NCI-H748 treated with DMSO at 0.1 percent for 48 hours (cell line): ENCODE data around the gene GSDME.

ENCODE experiments used
- DNase-seq: peaks from one replicate; lab custom pipeline; 2025; lab: John Stamatoyannopoulos, UW

The GSDME gene

GRCh38 chr7:24705461-24705954 is 51.8 kb downstream of the GSDME start:
- no peak for DNase-seq

- DNase-seq: no peak
These were observed 53.0 kb downstream of the GSDME start for GRCh38 chr7:24704311-24704710.

DNA sequence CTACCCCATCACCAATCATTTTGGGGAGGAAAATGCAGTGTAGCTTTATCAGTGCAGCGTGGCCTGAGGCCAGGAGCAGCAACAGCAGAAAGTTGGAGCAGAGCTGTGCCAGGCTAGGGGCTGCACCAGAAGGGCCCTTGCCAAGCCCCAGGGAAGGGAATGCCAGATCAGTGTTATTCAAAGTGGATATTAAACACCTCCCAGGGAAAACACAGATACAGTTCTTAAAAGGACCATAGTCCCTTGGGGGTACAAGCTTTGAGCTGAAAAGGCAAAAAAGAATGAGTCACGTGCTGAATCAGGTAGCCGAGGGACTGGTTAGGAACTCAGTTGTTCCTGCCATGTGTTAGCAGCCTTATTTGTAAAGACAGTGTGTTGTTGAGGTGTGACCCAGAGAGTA is 54.0 kb downstream of the GSDME start:
- DNase-seq: no peak

DNA sequence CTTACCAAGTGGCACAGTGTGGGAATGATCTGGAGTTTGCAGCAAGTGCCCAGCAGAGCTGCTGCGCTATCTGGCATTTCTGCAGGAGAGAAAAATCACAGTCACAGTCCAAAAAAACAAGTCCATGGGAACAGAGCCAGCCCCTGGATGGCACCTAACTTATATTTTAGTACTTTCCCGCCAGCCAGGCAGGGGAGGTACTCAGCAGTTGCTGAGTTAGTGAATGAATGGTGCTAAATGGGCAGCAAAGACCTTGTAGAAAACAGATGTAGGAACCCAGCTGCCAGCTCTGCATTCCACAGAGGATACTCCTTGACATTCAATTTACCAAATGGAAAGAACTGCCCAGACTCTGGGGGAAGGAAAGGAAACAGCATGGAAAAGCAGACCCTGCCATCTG is 54.5 kb downstream of the GSDME start:
- DNase-seq: no peak

GRCh38 chr7:24701261-24702235 is 55.7 kb downstream of the GSDME start:
- DNase-seq: no peak

DNA sequence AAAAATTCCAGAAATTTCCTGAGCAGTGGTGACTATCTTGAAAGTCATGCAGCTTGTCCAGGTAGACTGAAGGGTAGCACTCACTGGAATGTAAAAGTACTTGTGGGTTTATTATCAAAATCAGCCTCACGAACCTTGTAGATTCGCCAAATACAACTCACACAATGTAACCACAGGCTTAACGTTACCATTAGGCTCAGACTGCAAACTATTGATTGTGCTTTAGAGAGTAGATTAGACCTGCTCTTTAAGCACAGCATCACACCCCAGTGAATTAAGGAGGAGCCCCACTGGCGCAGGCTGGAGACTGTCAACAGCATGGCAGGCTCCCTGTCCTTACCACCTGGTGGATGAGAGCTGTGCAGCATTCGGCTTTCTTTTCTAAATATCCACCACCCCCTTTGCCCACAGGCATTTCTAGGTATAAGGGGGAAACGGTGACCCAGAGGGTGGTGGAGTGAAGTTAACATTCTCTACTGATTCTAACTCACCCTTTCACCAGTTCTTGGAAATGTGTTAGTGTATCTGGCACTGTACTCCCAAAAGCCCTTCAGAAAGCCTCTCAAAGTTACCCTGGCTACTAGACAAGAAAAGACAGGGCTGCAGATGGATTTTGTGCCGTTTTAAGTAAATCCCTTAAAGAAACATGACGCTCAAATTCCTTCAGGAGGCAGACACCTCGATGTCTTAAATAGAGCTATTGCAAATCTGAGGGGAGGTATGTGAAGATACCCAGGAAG is 56.6 kb downstream of the GSDME start:
- no peak for DNase-seq

DNA sequence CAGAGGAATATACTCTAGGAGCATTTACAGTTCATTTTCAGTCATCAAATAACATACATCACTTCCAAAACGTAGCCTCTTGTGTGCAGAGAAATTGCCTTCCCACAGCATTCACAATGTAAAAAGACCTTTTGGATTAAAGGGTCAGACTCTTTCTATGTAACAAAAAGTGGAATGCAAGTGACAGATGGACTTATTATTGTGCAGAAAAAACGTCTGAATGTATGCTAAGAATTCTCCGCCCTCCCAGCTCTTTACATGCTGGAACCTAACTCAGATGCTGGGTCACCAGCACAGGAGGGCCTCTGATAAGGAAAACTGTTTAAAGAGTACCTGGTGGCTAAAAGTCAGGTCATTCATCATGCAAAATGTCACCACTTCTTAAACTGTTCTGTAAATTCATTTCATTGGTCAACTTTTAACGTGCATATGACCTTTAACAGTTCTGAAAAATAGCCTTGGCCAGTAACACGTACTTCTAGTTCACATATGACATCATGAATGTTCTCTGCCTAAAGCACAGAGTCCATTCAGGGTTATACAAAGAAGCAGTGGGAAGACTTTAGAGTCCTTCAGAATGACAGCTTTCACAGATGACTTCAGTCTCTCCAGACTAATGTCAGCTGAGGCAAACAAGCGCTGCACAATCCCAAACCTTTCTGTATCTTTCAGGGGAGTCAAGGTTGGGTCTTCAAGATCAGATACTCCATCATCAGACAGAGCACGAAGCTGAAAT is 58.6 kb downstream of the GSDME start:
- no peak for DNase-seq

- DNase-seq: no peak
These were observed 59.8 kb downstream of the GSDME start for GRCh38 chr7:24697416-24697815.

- DNase-seq: no peak
These were observed 64.7 kb downstream of the GSDME start for GRCh38 chr7:24692592-24692991.

DNA sequence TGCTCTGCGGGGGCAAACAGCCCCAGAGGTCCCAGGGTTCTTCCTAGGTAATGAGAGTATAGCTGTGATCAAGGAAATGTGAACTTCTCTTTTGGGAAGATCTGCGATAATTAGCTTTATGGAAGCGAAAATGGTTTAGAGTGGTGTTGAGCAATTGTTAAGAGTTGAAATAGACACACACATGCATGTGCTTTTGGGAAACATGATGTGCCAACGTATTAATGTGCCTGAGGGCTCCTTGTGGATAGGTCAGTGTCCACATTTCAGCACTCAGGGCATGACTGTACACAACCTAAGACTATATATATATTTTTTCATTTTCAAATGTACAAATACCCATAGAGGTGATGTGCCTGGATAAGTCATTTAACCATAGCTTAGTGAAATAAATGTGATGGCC is 67.0 kb downstream of the GSDME start:
- no peak for DNase-seq

DNA sequence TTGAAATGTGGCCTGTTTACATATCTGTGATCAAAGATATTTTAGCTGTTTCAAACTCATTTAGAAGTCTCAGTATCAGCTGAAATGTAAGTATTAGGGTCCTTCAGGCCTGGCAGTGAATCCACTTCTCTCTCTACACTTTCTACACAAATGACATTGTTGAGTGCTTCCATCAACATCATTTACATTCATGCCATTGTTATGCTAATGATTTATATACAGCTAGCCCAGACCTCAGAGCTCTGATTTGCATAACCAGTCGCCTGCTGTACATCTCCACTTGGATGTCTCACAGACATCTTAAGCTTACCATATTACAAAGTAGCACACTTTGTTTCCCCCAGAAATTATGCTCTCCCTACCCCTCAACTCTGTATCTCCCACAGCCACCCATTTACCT is 71.6 kb downstream of the GSDME start:
- no peak for DNase-seq

GRCh38 chr7:24670782-24671181 is 86.5 kb downstream of the GSDME start:
- DNase-seq: no peak

- no peak for DNase-seq
These were observed 87.2 kb downstream of the GSDME start for GRCh38 chr7:24669971-24670591.

DNA sequence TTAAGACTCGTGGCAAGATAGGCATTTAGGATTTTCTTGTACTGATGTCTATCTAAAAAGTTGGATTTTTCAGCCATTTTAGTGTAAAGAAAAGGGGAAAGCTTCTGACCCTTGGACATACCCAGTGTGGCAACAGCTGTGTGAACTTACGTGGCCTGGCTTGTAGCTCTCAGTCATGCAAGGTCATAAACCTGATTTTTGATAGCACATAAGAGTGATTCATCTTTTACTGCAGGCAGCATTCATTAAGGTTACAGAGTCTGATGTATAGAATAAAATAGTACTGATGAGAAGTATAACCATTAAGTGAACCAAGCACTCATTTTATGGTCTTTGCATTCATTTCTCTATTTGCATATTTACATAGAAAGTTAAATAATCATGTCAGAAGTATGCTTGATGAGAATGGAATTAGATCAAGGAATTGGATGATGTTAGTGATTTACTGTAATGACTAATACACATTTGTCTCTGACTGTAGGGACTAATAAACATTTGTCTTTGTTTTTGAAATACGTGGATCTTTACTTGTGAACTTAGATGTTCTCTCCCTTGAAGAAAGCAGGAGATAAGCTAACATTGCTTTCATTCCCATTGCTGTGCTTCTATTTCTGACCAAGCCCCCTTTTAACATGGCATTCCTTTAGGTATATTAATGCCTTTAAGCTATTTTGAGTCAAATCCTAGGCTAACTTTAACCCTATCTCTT is 88.2 kb downstream of the GSDME start:
- DNase-seq: no peak

DNA sequence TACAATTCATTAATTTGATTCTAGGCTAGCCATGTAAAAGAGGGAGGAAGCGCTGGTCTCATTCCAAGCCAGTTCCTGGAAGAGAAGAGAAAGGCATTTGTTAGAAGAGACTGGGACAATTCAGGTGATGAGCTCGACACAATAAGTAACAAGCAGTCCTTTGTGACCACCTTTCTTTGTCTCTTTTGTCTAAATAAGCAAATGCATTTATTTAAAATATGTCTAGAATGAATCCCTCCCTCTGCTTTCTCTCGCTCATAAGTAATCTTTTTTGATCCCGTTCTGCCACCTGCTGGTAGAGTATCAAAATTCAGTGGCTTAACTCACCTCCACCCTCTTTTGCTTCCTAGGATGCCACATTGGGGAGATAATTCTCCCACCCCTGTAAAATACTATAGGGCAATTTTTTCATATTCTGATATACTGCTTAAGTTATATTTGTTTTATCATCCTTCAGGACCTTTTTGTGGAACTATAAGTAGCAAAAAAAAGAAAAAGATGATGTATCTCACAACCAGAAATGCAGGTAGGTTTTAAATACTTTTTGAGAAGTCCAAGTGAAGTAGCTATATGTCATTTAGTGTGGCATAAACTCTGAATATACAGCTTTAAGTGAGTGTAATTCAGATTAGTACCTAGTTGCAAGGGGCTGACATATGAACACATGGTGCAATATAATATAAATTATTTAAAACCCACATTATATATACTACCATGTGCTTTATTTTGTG is 91.5 kb downstream of the GSDME start:
- peak; percentile 57 for DNase-seq

- DNase-seq: no peak
These were observed 96.7 kb downstream of the GSDME start for GRCh38 chr7:24660546-24660945.

DNA sequence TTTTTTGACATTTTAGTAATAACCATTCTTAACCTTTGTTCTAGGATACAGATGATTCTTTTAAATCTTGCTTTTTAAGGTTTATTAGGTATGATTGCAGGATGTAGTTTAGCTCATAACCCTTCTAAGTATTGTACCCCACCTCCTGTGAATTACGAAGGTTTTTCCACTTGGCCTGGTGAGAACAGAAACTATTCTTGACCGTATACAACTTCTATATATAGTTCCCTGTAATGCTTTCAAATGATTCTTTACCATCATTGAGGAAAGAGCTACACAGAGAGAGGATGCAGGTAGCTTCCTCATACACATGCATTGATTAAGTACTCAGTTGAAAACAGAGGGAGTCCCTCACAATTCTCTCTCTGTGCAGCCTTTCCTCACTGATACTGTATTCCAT is 97.8 kb downstream of the GSDME start:
- no peak for DNase-seq

- no peak for DNase-seq
These were observed 99.3 kb downstream of the GSDME start for GRCh38 chr7:24657980-24658379.

- no peak for DNase-seq
These were observed 100.7 kb downstream of the GSDME start for GRCh38 chr7:24656608-24657007.

DNA sequence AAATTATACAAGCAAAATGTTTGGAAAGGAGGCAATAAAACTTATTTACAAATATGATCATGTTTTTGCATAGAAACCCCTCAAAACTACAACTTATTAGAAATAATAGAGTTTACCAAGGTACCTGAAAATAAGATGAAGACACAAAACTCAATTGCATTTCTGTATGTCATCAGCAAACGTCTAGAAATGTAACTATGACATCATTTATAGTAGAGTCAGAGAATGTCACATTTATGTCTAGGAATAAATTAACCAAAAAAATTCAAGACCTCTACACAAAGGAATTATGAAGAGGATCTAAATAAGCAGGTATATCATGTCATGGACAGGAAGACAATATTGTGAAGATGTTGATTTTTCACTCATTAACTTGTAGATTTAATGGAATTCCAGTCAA is 103.0 kb downstream of the GSDME start:
- DNase-seq: no peak
